ENCODE measurements around the gene PKP4.

Gene PKP4

GRCh38 chr2:158656492-158657229 is 199.9 kb downstream of the PKP4 start:
- DNase-seq = no peak

GRCh38 chr2:158658396-158658795 is 201.6 kb downstream of the PKP4 start:
- DNase-seq = no peak

GRCh38 chr2:158659483-158659882 is 202.7 kb downstream of the PKP4 start:
- no peak for DNase-seq

GRCh38 chr2:158661231-158661630 is 204.5 kb downstream of the PKP4 start:
- no peak for DNase-seq

- DNase-seq = no peak
Observed at GRCh38 chr2:158662421-158662820, 205.7 kb downstream of the PKP4 start.

DNA sequence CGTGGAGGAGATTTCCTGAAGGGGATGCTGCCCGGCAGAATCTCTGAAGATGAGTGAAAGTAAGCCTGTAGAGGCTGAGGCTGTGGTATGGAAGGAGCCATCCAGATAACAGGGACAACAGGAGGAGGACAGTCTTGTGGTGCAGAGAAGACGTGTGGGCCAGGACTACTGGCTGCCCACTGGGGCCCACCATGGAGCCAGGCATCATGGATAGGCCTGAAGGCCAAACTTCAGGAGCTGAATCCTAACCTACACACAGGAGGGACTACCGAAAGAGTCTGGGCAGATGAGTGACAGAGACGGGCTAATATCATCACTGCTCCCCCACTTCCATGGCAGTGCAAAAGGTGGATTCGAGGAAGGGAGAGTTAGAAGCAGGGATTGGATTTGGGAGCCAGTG is 207.0 kb downstream of the PKP4 start:
- DNase-seq = no peak

- no peak for DNase-seq
Observed at GRCh38 chr2:158664987-158665386, 208.2 kb downstream of the PKP4 start.

- no peak for DNase-seq
Observed at GRCh38 chr2:158665536-158666302, 209.0 kb downstream of the PKP4 start.

DNA sequence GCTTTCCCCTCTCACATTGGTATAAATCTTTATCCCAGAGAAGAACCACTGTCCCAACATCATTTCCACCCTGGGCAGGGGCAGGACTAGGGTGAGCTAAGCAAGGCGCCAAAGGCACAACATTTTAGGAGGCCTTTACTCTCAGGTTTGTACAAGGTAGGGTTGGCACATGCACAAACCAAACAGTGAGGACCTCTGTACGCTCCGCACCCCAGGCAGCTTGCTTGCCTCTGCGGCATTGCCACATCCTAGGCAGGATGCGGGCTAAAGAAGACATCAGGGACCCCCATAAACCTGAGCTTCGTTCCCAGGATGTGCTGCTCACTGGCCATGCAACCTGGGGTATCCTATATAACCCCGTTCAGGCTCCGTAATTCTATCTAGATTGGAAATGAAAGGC is 210.2 kb downstream of the PKP4 start:
- no peak for DNase-seq

DNA sequence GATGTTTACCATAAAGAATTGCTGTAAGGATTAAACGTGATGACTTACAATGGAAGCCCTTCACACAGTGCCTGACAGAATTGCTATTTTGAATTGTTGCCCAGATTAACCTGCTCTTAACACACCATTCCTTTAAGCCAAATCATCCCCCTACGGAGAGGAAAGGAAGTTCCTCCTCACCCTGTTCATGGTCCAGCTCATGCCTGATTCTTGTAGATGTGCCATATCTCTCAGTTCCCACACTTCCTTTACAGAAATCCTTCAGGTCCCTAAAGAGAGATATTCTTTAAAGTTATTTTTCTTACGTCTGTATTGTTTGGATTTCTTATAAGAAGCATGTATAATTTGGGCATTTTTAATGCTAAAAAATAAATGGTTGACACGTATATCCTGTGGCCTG is 210.8 kb downstream of the PKP4 start:
- DNase-seq = no peak

GRCh38 chr2:158668001-158668765 is 211.4 kb downstream of the PKP4 start:
- no peak for DNase-seq

GRCh38 chr2:158670292-158670691 is 213.5 kb downstream of the PKP4 start:
- no peak for DNase-seq

GRCh38 chr2:158671360-158672245 is 214.9 kb downstream of the PKP4 start:
- DNase-seq = no peak

DNA sequence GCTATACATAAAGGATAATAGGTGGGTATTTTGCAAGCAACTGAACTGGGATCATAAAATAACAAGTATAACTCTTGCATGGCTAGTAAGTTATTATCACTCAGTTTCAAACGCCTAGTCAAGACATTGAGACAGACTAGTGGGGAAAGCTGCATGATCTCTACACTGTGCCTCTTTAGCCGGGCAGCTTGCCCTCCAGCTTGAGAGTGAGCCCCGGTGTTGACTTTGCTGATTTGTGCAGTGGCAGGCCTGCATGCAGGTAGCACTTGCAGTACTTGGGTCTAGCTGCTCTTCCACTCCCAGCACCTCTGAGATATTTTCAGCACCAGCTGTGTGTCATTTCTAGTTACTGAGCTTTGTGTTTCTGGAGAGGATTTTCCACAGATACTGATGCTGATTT is 219.5 kb downstream of the PKP4 start:
- no peak for DNase-seq

- no peak for DNase-seq
Observed at GRCh38 chr2:158676696-158677095, 219.9 kb downstream of the PKP4 start.

GRCh38 chr2:158677542-158677941 is 220.8 kb downstream of the PKP4 start:
- no peak for DNase-seq

- DNase-seq = no peak
Observed at GRCh38 chr2:158681816-158682215, 225.1 kb downstream of the PKP4 start.

DNA sequence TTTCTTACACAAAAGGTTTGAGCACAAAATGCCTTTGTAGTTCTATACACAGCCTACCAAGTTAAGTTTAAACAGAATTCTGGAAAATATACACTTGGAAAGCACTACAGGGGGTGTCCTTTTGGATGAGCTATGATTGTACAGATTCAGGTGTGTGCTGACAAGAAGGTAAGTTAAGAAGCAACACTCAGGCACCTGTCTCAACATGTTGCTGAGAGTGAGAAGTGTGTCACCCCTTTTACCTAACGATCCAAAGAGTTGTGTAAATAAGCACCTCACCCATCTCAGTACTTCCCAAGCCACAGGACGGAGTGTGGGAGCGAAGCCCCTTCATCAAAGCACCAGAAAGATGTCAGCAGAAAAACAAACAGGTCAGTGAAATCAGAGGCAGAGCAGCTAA is 228.9 kb downstream of the PKP4 start:
- no peak for DNase-seq

- DNase-seq = no peak
Observed at GRCh38 chr2:158686210-158686691, 229.5 kb downstream of the PKP4 start.

- no peak for DNase-seq
Observed at GRCh38 chr2:158687315-158687714, 230.6 kb downstream of the PKP4 start.

DNA sequence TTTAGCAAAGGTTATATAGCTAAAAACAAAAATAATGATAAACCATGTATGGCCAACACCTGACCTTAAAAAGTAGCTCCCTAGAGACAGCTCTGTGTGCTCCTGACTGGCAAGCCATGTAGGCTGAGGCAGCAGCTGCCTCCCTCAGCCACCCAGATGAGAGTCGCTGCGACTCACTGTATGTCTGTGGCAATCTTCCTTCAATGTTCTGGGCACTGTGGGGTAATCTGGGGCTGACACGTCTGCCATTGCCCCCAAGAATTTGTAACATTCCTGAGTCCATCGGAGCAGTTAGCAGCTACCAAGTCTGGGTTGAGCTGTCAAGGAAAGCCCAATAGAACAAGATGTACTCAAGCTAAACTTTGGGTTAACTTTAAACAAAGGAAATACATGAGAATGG is 232.0 kb downstream of the PKP4 start:
- DNase-seq = no peak

- no peak for DNase-seq
Observed at GRCh38 chr2:158689391-158689790, 232.6 kb downstream of the PKP4 start.

DNA sequence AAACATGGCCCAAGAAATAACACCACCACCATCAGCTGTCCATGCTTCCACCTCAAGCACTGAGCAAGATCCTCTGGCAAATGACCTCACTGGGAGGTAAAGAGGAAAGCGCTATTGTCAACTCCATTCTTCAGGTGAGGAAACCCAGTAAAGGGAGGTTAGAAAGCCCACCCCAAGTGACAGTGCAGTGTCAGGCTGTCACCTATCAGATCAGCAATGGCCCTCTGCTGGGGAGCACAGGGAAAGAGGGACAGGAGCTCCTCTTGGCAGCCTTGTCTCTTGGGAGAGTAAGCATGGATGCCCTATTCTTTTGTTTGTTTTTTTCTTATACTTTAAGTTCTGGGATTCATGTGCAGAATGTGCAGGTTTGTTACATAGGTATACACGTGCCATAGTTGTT is 234.1 kb downstream of the PKP4 start:
- no peak for DNase-seq
